Kidney glomerular epithelial cell (primary cell): ENCODE measurements around the gene STAC.
A peak's percentile ranks its signal among the peaks of the same experiment; 100 is the strongest.
"Not testable (repeated sequence)": the region's sequence is repeated elsewhere in the genome, so short reads cannot be mapped to it uniquely, and the experiment has no call there.

ENCODE experiments used
- DNase-seq: peaks from one replicate; lab custom pipeline; 2025; lab: John Stamatoyannopoulos, UW

The STAC gene

DNA sequence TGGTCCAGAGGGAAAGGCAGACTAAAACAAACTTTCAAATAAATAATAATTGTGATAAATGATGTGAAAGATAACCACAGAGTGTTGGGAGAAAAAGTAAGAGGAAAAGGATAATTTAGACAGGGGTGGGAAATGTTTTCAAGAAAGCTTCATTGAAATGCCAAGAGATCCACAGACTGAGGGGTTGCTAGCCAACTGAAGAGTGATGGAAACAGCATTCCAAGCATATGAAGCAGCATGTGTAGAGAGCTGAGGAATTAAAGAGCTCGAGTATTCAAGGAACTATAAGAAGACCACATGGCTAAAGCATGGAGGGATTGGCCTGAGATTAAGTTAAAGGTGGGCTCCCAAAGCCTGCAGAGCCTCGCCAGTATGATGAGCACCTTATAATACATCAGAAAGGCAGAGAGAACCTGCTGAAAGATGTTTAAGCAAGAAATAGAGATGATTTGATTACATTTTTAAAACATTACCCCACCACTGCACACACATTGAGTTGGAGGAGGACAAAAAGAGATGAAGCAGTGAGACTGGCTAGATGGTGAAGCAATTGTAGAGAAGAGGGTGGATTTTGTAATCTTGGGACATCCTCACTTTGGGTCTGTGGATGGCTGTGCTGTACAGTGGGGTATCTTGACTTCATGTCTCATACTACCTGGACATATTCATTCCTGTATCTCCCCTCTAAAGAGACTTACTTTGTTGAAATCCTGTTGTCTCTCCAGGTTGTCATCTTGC, 100.8 kb downstream of the STAC start:
- DNase-seq = peak; percentile 3

DNA sequence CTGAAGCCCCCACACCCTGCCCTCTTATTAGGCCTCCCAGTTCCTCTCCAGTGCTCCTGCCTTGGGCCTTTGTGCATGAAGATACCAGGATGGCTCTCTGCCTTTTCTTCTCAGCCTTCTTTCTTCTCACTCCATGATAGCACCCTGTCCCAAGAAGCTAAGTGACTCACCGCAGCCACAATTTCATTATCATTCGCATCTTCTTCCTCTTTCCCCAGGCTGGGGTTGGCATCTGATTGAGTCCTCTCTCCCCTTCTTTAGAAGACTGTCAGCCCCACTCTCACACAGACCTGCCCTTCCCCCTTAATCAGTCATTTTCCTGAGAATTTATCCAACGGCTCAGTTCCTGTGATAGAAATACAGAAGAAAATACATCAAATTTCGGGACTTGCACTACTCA, 102.0 kb downstream of the STAC start:
- no peak for DNase-seq

- no peak for DNase-seq
Observed at GRCh38 chr3:36482880-36483279, 102.6 kb downstream of the STAC start.

GRCh38 chr3:36483709-36484108, 103.4 kb downstream of the STAC start:
- DNase-seq = no peak

GRCh38 chr3:36484386-36484785, 104.1 kb downstream of the STAC start:
- no peak for DNase-seq

- DNase-seq = no peak
Observed at GRCh38 chr3:36486009-36486795, 105.9 kb downstream of the STAC start.

DNA sequence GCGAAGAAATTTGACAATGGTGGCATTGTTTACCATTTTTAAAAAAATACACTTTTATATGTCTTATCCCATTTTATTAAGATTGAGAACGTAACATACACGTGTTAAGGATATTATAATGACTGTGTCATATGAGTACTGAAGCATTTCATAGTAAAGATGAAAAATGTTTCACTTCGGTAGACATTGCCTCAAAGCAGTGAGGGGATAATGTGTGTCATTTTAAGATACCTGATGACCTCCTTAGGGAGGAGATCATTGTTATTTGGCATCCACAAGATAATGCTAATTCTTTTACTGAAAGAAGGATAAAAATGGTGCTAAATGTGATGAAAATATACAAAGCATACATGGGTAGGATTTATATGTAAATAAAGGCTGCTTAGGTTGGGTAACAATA, 107.3 kb downstream of the STAC start:
- no peak for DNase-seq

- peak; percentile 73 for DNase-seq
Observed at GRCh38 chr3:36488077-36488789, 107.9 kb downstream of the STAC start.

DNA sequence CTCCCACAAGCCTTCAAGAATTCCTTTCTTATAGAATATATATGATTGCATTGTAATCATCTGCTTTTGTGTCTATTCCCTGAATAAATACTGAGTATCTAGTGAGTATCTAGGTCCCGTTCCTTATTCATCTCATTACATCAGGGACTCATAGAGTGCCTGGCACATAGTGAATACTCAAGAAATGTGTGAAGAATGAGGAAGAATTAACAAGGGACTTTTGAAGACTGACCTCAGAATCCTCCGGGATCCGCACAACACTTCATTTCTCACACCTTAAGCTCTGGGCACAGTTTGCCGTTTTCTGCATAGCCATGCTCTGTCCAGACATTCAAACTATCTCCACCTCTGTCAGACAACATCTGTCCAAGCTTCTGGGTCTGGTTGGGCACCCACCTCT, 108.8 kb downstream of the STAC start:
- no peak for DNase-seq

GRCh38 chr3:36489679-36490425, 109.5 kb downstream of the STAC start:
- DNase-seq = no peak

GRCh38 chr3:36493051-36493450, 112.7 kb downstream of the STAC start:
- peak; percentile 14 for DNase-seq

- no peak for DNase-seq
Observed at GRCh38 chr3:36494461-36495109, 114.3 kb downstream of the STAC start.

DNA sequence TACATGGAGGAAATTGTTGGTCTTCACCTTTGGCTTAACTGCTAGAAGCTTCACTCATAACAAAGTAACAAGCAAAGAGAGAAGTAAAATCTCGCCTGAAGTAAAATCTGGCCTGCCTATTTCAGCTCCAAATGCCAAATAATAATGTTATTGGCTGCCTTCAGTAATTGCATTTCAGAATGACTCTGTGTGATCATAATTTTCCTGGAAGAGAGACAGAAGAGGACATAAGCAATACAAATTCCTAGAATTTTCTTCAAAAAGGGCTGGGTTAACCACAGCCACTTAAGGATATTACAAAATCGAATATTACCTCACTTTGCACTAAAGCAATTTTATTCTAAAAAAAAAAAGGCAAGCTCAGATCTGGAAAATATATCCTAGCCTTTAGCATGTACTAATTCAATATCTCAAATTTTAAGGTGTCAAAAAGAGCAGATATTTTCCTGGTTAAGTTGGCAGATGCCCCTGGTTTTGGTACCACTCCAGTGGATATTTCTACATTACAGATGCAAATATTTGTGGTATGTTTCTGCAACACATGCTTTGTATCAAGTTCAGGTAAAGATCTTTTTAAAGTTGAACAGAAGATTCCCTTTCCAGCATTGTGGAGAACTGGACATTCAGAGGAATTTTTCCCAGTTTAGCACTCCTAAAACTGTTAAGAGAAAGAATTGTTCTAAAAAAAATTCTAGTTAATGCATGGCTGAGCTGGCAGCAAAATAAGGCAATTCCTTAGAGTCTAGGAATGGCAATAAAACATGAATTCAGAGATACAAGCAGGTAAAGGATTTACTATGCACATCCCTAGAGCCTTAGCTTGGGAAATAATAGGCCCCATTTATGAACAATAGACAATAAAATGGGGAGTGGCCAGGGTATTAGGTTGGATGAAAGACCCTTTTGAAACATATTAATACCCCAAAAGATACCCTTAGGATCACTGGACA, 116.7 kb downstream of the STAC start:
- DNase-seq = peak; percentile 8

GRCh38 chr3:36500053-36500452, 119.7 kb downstream of the STAC start:
- not testable (repeated sequence) for DNase-seq

- no peak for DNase-seq
Observed at GRCh38 chr3:36501616-36502015, 121.3 kb downstream of the STAC start.

DNA sequence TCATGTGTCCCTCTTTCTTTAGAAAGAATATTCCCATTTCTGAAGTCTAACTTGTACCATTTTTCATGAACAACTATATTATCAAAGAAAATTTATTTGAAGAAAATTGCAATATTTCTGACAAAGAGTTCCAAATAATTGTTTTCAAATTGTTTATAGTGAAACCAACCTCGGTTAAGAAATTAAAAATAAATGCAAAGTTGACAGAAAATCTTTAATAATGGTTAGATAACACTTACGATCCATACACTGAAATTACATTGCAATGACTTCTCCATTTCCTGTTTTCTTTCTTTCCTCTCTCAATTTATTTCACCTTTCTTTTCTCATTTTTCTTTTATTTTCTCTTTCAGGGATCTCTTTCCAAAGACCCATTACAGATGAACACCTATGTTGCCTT, 125.1 kb downstream of the STAC start:
- no peak for DNase-seq

- no peak for DNase-seq
Observed at GRCh38 chr3:36511791-36512486, 131.6 kb downstream of the STAC start.

DNA sequence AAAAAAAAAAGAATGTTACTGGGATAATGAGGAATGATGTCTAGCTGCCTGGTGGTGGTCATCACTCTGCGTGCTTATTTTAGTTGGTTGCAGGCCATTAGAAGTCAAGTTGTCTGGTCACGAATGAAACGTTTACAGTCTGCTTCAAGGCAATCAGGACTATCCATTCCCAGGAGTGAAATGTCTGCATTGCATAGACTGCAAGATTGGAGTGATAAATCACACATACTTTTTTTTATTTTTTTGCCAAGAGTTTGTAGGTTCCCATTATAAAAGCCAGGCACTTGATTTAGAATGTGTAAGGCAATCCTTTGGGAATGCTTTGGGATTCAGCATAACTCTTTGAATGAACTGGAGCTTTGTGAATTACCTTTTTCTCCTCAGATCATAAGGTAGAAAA, 132.3 kb downstream of the STAC start:
- DNase-seq = no peak

GRCh38 chr3:36514171-36514570, 133.9 kb downstream of the STAC start:
- DNase-seq = no peak

DNA sequence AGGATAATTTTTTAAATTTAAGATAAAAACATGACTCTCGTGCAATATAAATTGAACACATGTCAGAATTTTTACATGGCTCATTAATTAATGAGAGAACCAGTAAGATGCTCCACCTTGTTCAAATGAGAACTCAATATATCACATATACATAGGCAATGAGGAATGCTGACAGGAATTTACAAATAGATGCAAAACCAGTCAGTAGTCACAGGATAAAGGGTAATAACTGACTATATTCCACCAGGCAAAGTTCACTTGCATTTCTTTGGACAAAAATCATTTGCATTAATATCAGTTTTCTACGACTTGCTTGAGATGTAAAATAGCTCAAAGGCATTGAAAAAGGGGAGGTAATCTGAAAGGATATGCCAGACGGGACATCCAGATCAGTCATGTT, 139.4 kb downstream of the STAC start:
- DNase-seq = no peak
